K562 (cell line): Measurements from ENCODE around the gene HOTAIR. TPM values are rescaled to one million over a fixed set of nuclear protein-coding genes. Genes with fewer than 3 reads are reported as not detected.

Experiments
- ATAC-seq: fragments of 200-7000 bp; cut with Tn5 transposase; 3 replicates; pipeline ENCODE4 v1.9.1; 2020; ENCODE audit warnings: moderate library complexity
- BruUV-seq: library from RNA; stranded (reverse); fragments of 400-500 nt; replicated peaks from 2 replicates; lab custom pipeline; 2021; lab: Mats Ljungman, UMichigan
- CTCF ChIA-PET: fragments of 300-600 bp; formaldehyde crosslinking; extraction: SDS; loops from one replicate; lab custom pipeline; 2021; ENCODE audit warnings: low intra/inter-chr PET ratio; lab: Yijun Ruan, JAX
- POLR2A ChIA-PET: fragments of 300-600, 350-650 bp; sonication (Branson Sonifier 250); formaldehyde crosslinking; extraction: SDS; loops from one replicate; lab custom pipeline; 2021; ENCODE audit warnings: antibody characterized with exemption, inconsistent platforms; lab: Yijun Ruan, JAX
- DNase-seq, 4 experiments: peaks; one replicate each; pipeline versions ENCODE4 v3.0.0 to v3.0.0-alpha.2; 2011 to 2018; ENCODE audit warnings: low spot score in 3 of 4, mixed read lengths in 3 of 4; ENCODE audit errors: extremely low read depth in 1 of 4
- FAIRE-seq: peaks from 2 replicates; lab custom pipeline; 2011; peaks lifted over from hg19 to GRCh38; lab: Jason Lieb, UNC
- H2AFZ ChIP-seq: 2 replicates; pipeline ENCODE4 v1.6.0; 2011; ENCODE audit warnings: low read depth, low read length, control low read depth, inconsistent platforms
- H3K27ac ChIP-seq: fragments of 200-600 bp; 3 replicates; pipeline ENCODE4 v1.8.0; 2011; ENCODE audit warnings: low read depth, mild to moderate bottlenecking, control low read depth, inconsistent platforms, low read length, moderate library complexity, mixed read lengths; ENCODE audit errors: extremely low read depth
- H3K27me3 ChIP-seq, 2 experiments: fragments of 300-600 bp in 1 of 2; 2 replicates in 1 of 2; 3 replicates in 1 of 2; pipeline versions ENCODE4 v1.6.0 to v1.8.0; 2011; ENCODE audit warnings: inconsistent platforms in 2 of 2, low read length in 2 of 2, mild to moderate bottlenecking in 1 of 2, mixed read lengths in 1 of 2, moderate library complexity in 1 of 2; ENCODE audit not compliant: control insufficient read depth in 2 of 2, insufficient read depth in 2 of 2
- H3K36me3 ChIP-seq: fragments of 300-600 bp; 3 replicates; pipeline ENCODE4 v1.8.0; 2011; ENCODE audit warnings: mild to moderate bottlenecking, low read length, inconsistent platforms; ENCODE audit not compliant: control insufficient read depth, insufficient read depth
- H3K4me1 ChIP-seq, 2 experiments: fragments of 200-600 bp in 1 of 2; replicated peaks in 1 of 2; 2 replicates in 1 of 2; 3 replicates in 1 of 2; pipeline versions ENCODE4 v1.5.1 to v1.8.0; 2011; ENCODE audit warnings: inconsistent platforms in 2 of 2, low read length in 2 of 2, mild to moderate bottlenecking in 1 of 2, mixed read lengths in 1 of 2, moderate library complexity in 1 of 2; ENCODE audit not compliant: control insufficient read depth in 2 of 2, insufficient read depth in 2 of 2
- H3K4me2 ChIP-seq: 2 replicates; pipeline ENCODE4 v1.6.1; 2011; ENCODE audit warnings: low read length, control low read depth, inconsistent platforms, mixed read lengths; ENCODE audit not compliant: insufficient read depth
- H3K4me3 ChIP-seq: fragments of 200-600 bp; sonication (generic), shearing (Covaris generic); 2 replicates; pipeline ENCODE4 v1.5.1; 2016; ENCODE audit warnings: control low read depth, inconsistent platforms
- H3K79me2 ChIP-seq: fragments of 200-600 bp; 3 replicates; pipeline ENCODE4 v1.8.0; 2011; ENCODE audit warnings: low read length, inconsistent platforms; ENCODE audit not compliant: control insufficient read depth, insufficient read depth
- H3K9ac ChIP-seq, 2 experiments: 2 replicates each; pipeline versions ENCODE4 v1.6.0 to v1.6.1; 2011; ENCODE audit warnings: low read depth in 2 of 2, low read length in 2 of 2, control low read depth in 1 of 2, inconsistent platforms in 1 of 2, mild to moderate bottlenecking in 1 of 2, mixed read lengths in 1 of 2; ENCODE audit not compliant: insufficient read depth in 1 of 2
- H3K9me1 ChIP-seq: one replicate; pipeline ENCODE4 v1.6.0; 2011; ENCODE audit warnings: inconsistent platforms, mild to moderate bottlenecking, low read length, moderate library complexity; ENCODE audit not compliant: control insufficient read depth, insufficient read depth
- H3K9me3 ChIP-seq: replicated peaks from 2 replicates; pipeline ENCODE4 v1.5.1; 2011; ENCODE audit warnings: low read depth, low read length, inconsistent platforms; ENCODE audit not compliant: control insufficient read depth, insufficient read depth
- H4K20me1 ChIP-seq: replicated peaks from 2 replicates; pipeline ENCODE4 v1.6.1; 2011; ENCODE audit warnings: low read length, inconsistent platforms, mixed read lengths; ENCODE audit not compliant: control insufficient read depth, insufficient read depth
- ATF4 ChIP-seq: fragments of 450-650 bp; formaldehyde crosslinking; IDR thresholded peaks from 2 replicates; pipeline ENCODE4 v1.4.0; 2022; ENCODE audit warnings: mild to moderate bottlenecking, moderate library complexity
- CBX2 ChIP-seq: fragments of 200-600 bp; sonication (generic); IDR thresholded peaks from one replicate; pipeline ENCODE4 v1.6.1; 2012; ENCODE audit warnings: mild to moderate bottlenecking, low read length, inconsistent platforms; ENCODE audit not compliant: insufficient read depth, poor library complexity, severe bottlenecking
- TFE3 ChIP-seq: fragments of 450-650 bp; formaldehyde crosslinking; IDR thresholded peaks from 2 replicates; pipeline ENCODE4 v1.4.0; 2020; ENCODE audit warnings: mild to moderate bottlenecking, mixed read lengths
- USF2 ChIP-seq: sonication (generic); formaldehyde crosslinking; IDR thresholded peaks from 2 replicates; pipeline ENCODE4 v1.5.0; 2020; ENCODE audit warnings: missing genetic modification reagents
- ZFP30 ChIP-seq: fragments of 250-450 bp; sonication (Bioruptor Pico); IDR thresholded peaks from 2 replicates; pipeline ENCODE4 v1.8.0; 2022; ENCODE audit warnings: moderate library complexity, mild to moderate bottlenecking, inconsistent platforms, borderline replicate concordance
- ZNF561 ChIP-seq: fragments of 450-650 bp; formaldehyde crosslinking; conservative IDR thresholded peaks from 2 replicates; pipeline ENCODE4 v1.4.0; 2020; ENCODE audit warnings: mild to moderate bottlenecking, moderate library complexity
- WGBS: fragments of 100-300 bp; shearing (Covaris generic); methylation state at CpG from one replicate; pipeline ENCODE4 v1.1.6; 2016; ENCODE audit warnings: low coverage, mixed read lengths; ENCODE audit not compliant: insufficient coverage; ENCODE audit errors: missing lambda C conversion rate; 5-methylcytosine and 5-hydroxymethylcytosine counted together
- in situ Hi-C: fragments of 300-500 bp; cut with MboI; formaldehyde crosslinking; loops from 4 replicates; pipeline ENCODE4 v1.15.0; 2018; ENCODE audit warnings: inconsistent platforms, mixed read lengths
- intact Hi-C: fragments of 100-400 bp; cut with micrococcal nuclease; formaldehyde crosslinking; loops from 2 replicates; pipeline ENCODE4 v1.14.2; 2022
- polyA plus RNA-seq, 8 experiments: library from polyadenylated mRNA; depleted of rRNA in 4 of 8; stranded (reverse) in 5 of 8; unstranded in 3 of 8; fragments of >200 nt; fragmentation: Nextera tagmentation in 2 of 8; fragmentation: Illumina TruSeq in 1 of 8; extraction: Ambion mirVana in 2 of 8; extraction: Trizol in 1 of 8; gene quantifications; 2 replicates each; pipeline versions ENCODE4 v1.2.1 to v1.2.3, GENCODE V29; 2011 to 2014; ENCODE audit warnings: inconsistent platforms in 1 of 8, missing spikeins in 1 of 8
- total RNA-seq, 7 experiments: library from RNA; depleted of rRNA in 6 of 7; stranded (reverse); fragments of >200 nt in 6 of 7; fragmentation: Illumina TruSeq in 2 of 7; extraction: Trizol in 2 of 7; gene quantifications; 2 replicates each; pipeline versions ENCODE4 v1.2.1 to v1.2.3, GENCODE V29; 2011 to 2021; ENCODE audit warnings: low replicate concordance in 1 of 7

Gene HOTAIR
- total and polyA plus RNA-seq, 9 of the 15 experiments (the other 6 are each of a cell fraction or from before 2014, with no cell fraction given): 0.04 TPM; not detected in 8

GRCh38 chr12:53973236-53974042, 1.3 kb downstream of the HOTAIR start:
- in situ Hi-C loops: no loop called here
- peak; percentile 46 for TF ChIP-seq CBX2
- no peak for TF ChIP-seq ZNF561 (CRISPR knock-in tag)
- no peaks in the 10 kb centered on the region for H3K36me3 ChIP-seq
- no peaks in the 10 kb centered on the region for H3K9me3 ChIP-seq
- intact Hi-C loops: no loop called here
- H3K9me1 ChIP-seq: no peaks in the 10 kb centered on the region
- H3K9ac ChIP-seq: no peak overlapping the region
- H3K4me1 ChIP-seq: peaks cover 0 to 25% of the 10 kb centered on the region in 2 experiments; a peak in 2 of 5 replicates
- DNase-seq (no peak), FAIRE-seq (no peak), ATAC-seq (no peak)
- CTCF ChIA-PET: no interaction called here
- no peak overlapping the region for H3K27ac ChIP-seq
- no peaks in the 10 kb centered on the region for H3K79me2 ChIP-seq
- H3K27me3 ChIP-seq: peaks cover 55 to 75% of the 10 kb centered on the region in 2 experiments
- no peak overlapping the region for H2AFZ ChIP-seq
- POLR2A ChIA-PET: interaction anchor here (0.5 to 0.6 kb wide), 2 partner anchors 232 to 641 kb away, joined by 3 read pairs; no protein-coding TSS in a partner anchor
- H3K4me2 ChIP-seq: no peak overlapping the region
- peaks cover 5% of the 10 kb centered on the region; the same call in 1 of the 2 replicates for H4K20me1 ChIP-seq
- no TSS peak for BruUV-seq
- 28% methylated on average over 55 of the region's 71 CpGs for WGBS
- H3K4me3 ChIP-seq: no peak overlapping the region

- no peak for ATAC-seq
- Histone ChIP-seq H3K36me3 (no peaks in the 10 kb centered on the region), H3K27ac (no peak within 1 kb of the TSS), H2AFZ (no peak within 1 kb of the TSS), H3K9me3 (no peaks in the 10 kb centered on the region), H4K20me1 (peaks cover 5% of the 10 kb centered on the region; the same call in 1 of the 2 replicates), H3K9ac (no peak within 1 kb of the TSS), H3K4me2 (no peak within 1 kb of the TSS), H3K79me2 (no peaks in the 10 kb centered on the region), H3K4me1 (peaks cover 0 to 25% of the 10 kb centered on the region in 2 experiments; a peak in 2 of 5 replicates), H3K4me3 (no peak within 1 kb of the TSS), H3K9me1 (no peaks in the 10 kb centered on the region), H3K27me3 (peaks cover 61 to 82% of the 10 kb centered on the region in 2 experiments)
- CTCF ChIA-PET: no interaction called here
- FAIRE-seq: no peak
- POLR2A ChIA-PET: interaction anchor here (0.6 kb wide), 1 partner anchor 231 kb away, joined by 3 read pairs; no protein-coding TSS in a partner anchor
- 12% methylated on average over 18 of the region's 21 CpGs for WGBS
- in situ Hi-C loops (no loop called here), intact Hi-C loops (no loop called here)
- DNase-seq: no peak
- no peak for TF ChIP-seq ZFP30
- peak; percentile 45; the same call in 1 of the 2 replicates for TF ChIP-seq USF2 (CRISPR knock-in tag)
- TF ChIP-seq TFE3 (CRISPR knock-in tag): peak; percentile 36
- TF ChIP-seq ATF4 (CRISPR knock-in tag): no peak
- TF ChIP-seq, all 486 proteins: peak for 2
- no TSS peak for BruUV-seq
Measured at GRCh38 chr12:53972722-53973235, 2.0 kb downstream of the HOTAIR start, which contains the start of gene HOXC11. TSS of gene HOXC11 (plus strand) at chr12:53973126. CDS start at chr12:53973242, 116 bp downstream.
